Gastroesophageal sphincter (tissue), 4 donors: ENCODE results near the gene DBF4B. TPM values are rescaled to one million over a fixed set of nuclear protein-coding genes. Genes with fewer than 3 reads are reported as not detected.

ENCODE experiments used
- ATAC-seq: fragments of 150-250 bp; one replicate; pipeline ENCODE4 v1.9.1; 2016; ENCODE audit warnings: mild to moderate bottlenecking, moderate library complexity
- H3K27ac ChIP-seq, 4 donors: fragments of 200-600 bp; sonication (generic) in 3 of 4; 1 replicate in 3 of 4; 2 replicates in 1 of 4; pipeline ENCODE4 v1.5.1; 2016 to 2019
- H3K27me3 ChIP-seq: fragments of 200-600 bp; sonication (generic); one replicate; pipeline ENCODE4 v1.5.1; 2019
- H3K36me3 ChIP-seq, 2 donors: fragments of 200-600 bp; sonication (generic); one replicate each; pipeline ENCODE4 v1.5.1; 2019; ENCODE audit warnings: control low read depth in 1 of 2
- H3K4me1 ChIP-seq, 3 donors: fragments of 200-600 bp; sonication (generic); 1 replicate in 2 of 3; 2 replicates in 1 of 3; pipeline ENCODE4 v1.5.1; 2016 to 2019; ENCODE audit warnings: control low read depth in 2 of 3
- H3K4me3 ChIP-seq, 2 donors: fragments of 200-600 bp; sonication (generic); one replicate each; pipeline ENCODE4 v1.5.1; 2019; ENCODE audit warnings: mild to moderate bottlenecking in 1 of 2, moderate library complexity in 1 of 2
- H3K9me3 ChIP-seq, 3 donors: fragments of 200-600 bp; sonication (generic); one replicate each; pipeline ENCODE4 v1.5.1; 2017 to 2019; ENCODE audit warnings: control low read depth in 2 of 3
- CTCF ChIP-seq, 4 experiments: fragments of 200-600 bp in 2 of 4; fragments of 450-650 bp in 2 of 4; sonication (generic) in 1 of 4; IDR thresholded peaks; one replicate each; pipeline ENCODE4 v1.5.1; 2017 to 2019; ENCODE audit warnings: antibody characterized with exemption in 4 of 4, mild to moderate bottlenecking in 2 of 4, moderate library complexity in 2 of 4
- EP300 ChIP-seq: sonication (generic); formaldehyde crosslinking; IDR thresholded peaks from one replicate; pipeline ENCODE4 v1.6.1; 2017; ENCODE audit warnings: antibody characterized with exemption, mild to moderate bottlenecking
- POLR2A ChIP-seq, 2 donors: fragments of 450-650 bp; IDR thresholded peaks; one replicate each; pipeline ENCODE4 v1.6.1; 2017; ENCODE audit warnings: antibody characterized with exemption in 2 of 2, mild to moderate bottlenecking in 2 of 2, moderate library complexity in 1 of 2
- POLR2AphosphoS5 ChIP-seq: sonication (generic); formaldehyde crosslinking; IDR thresholded peaks from one replicate; pipeline ENCODE4 v1.6.1; 2017; ENCODE audit warnings: antibody characterized with exemption
- WGBS, 2 donors: methylation state at CpG; one replicate each; pipeline ENCODE4 v1.1.5; 2018; ENCODE audit warnings: low coverage in 1 of 2; 5-methylcytosine and 5-hydroxymethylcytosine counted together
- total RNA-seq, 4 donors: library from RNA; depleted of rRNA; stranded (reverse); fragments of >200 nt; gene quantifications; one replicate each; pipeline ENCODE4 v1.1.0, GENCODE V29; 2016

The DBF4B gene
- total RNA-seq, 4 donors from 2014 or later, result 0.96 to 7.2 (median 3.9) TPM

GRCh38 chr17:44774271-44775135, 66.0 kb downstream of the DBF4B start:
- Histone ChIP-seq H3K27ac (peak overlapping the region in 3 of 4 donors; percentile 37 to 82 (median 77)), H3K27me3 (peaks cover 48% of the 10 kb centered on the region), H3K9me3 (no peaks in the 10 kb centered on the region), H3K4me1 (peaks cover 0 to 33% (median 15%) of the 10 kb centered on the region in 3 donors), H3K4me3 (peak overlapping the region; percentile 29 to 66), H3K36me3 (no peaks in the 10 kb centered on the region)
- TF ChIP-seq EP300 (no peak), CTCF (IDR thresholded peaks at IDR 0.05) (peak in 3 of 4 experiments; percentile 99 to 100 (median 99))
- WGBS, 2 donors, result 0 to 30% methylated on average over 2 to 5 of the region's 42 CpGs
- peak; percentile 44 for ATAC-seq

- no peak for TF ChIP-seq EP300
- peak; percentile 43 for TF ChIP-seq POLR2AphosphoS5
- no peak for TF ChIP-seq POLR2A (IDR thresholded peaks at IDR 0.05)
- no peak for TF ChIP-seq CTCF (IDR thresholded peaks at IDR 0.05)
- WGBS, 2 donors, result 0% methylated on average over 1 to 6 of the region's 50 CpGs
- peak overlapping the region in 3 of 4 donors; percentile 37 to 82 (median 77) for H3K27ac ChIP-seq
- peaks cover 0 to 37% (median 16%) of the 10 kb centered on the region in 3 donors for H3K4me1 ChIP-seq
- no peaks in the 10 kb centered on the region for H3K9me3 ChIP-seq
- H3K4me3 ChIP-seq, result peak overlapping the region; percentile 29 to 66
- peaks cover 42% of the 10 kb centered on the region for H3K27me3 ChIP-seq
- ATAC-seq, result peak; percentile 96
- no peaks in the 10 kb centered on the region for H3K36me3 ChIP-seq
Observed at GRCh38 chr17:44775136-44775837, 66.8 kb downstream of the DBF4B start.

GRCh38 chr17:44775838-44776621, 67.6 kb downstream of the DBF4B start:
- peaks cover 0 to 40% (median 16%) of the 10 kb centered on the region in 3 donors for H3K4me1 ChIP-seq

More at GRCh38 chr17:44775838-44776621, 67.6 kb downstream of the DBF4B start:
- Histone ChIP-seq H3K4me3 (peak overlapping the region; percentile 29 to 66), H3K36me3 (no peaks in the 10 kb centered on the region), H3K9me3 (no peaks in the 10 kb centered on the region), H3K27ac (peak overlapping the region in 3 of 4 donors; percentile 77 to 82 (median 82)), H3K27me3 (peaks cover 35% of the 10 kb centered on the region)
- no peak for TF ChIP-seq POLR2A (IDR thresholded peaks at IDR 0.05)
- no peak for TF ChIP-seq POLR2AphosphoS5
- no peak for TF ChIP-seq CTCF (IDR thresholded peaks at IDR 0.05)
- no peak for TF ChIP-seq EP300
- ATAC-seq, result peak; percentile 38
- WGBS, 2 donors, result 0 to 2% methylated on average over 2 to 10 of the region's 43 CpGs
